Globus pallidus (tissue), 1 donor: ENCODE data around the gene VCL.
A peak's percentile ranks its signal among the peaks of the same experiment; 100 is the strongest.
"Not testable (repeated sequence)": the region's sequence is repeated elsewhere in the genome, so short reads cannot be mapped to it uniquely, and the experiment has no call there.

Source experiments
- DNase-seq: peaks from one replicate; pipeline ENCODE4 v3.0.0-alpha.2; 2015; ENCODE audit warnings: low spot score

VCL gene

DNA sequence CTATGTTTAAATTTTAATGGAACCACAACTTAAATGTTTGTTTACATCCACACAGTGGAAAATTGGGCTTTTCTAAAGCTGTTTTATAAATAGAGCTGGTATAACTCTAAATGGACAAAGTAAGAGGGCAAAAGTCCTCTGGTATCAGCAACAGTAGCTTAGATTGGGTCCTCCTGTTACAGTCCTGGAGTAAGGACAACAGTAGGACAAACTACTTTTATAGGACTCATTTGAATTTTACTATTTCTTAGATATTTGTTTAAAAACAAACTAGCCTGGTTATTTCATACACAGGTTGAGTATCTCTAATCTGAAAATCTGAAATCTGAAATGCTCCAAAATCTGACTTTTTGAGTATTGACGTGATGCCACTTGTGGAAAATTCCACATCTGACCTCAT is 8.4 kb downstream of the VCL start:
- DNase-seq: no peak

DNA sequence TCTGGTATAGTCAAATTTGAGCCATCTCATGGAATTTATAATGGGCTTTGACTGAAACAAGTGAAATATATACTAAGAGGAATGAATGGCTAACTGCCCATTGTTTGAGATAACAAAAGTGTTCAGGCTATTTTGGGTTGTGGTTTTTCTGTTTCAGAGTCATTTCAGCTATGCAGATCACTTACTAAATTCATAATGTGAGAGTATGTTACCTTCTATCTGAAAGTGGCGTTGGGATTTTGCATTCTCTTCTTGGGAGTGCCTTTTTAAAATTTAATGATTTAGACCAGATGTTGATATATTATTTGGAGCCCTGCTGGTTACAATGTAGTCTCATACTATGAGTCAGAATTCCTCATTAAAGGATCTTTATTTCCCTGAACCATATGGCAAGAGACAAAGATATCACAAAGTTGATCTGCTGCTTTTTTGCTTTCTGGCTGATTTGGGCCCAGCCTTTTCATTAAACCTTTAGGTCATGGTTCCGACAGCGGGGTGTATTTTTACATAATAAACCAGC is 10.4 kb downstream of the VCL start:
- no peak for DNase-seq

DNA sequence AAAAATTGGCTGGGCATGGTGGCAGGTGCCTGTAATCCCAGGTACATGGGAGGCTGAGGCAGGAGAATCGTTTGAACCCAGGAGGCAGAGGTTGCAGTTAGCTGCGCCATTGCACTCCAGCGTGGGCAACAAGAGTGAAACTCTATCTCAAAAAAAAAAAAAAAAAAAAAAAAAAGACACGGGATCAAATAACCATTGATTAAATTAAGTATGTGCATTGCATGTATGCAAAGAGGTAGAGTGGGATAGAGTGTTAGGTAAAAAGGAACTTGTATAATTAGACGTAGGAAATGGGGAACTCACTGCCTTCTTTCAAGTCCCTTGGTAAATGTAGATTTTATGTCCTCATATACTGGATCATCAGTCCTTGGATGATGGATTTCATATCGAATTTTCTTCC is 13.1 kb downstream of the VCL start:
- no peak for DNase-seq

DNA sequence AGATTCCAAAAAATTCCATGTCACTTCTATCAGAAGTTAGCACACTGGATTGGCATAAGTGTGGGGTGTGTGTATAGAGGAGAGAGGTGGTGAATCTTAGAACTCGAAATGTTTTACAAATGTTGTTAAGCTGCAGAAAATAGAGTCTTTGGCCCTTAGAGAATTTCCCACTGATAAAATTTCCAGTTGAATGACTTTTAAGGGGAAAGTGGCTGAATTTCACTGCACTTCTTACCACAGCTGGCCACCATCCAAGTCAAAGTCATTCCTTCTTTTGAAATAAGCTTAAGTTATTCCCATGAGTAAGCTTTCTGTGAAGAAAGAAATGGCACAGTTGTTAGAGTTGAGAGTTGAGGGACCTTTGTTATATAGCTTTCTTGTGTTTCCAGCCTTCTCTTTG is 13.9 kb downstream of the VCL start:
- DNase-seq: peak; percentile 19

DNA sequence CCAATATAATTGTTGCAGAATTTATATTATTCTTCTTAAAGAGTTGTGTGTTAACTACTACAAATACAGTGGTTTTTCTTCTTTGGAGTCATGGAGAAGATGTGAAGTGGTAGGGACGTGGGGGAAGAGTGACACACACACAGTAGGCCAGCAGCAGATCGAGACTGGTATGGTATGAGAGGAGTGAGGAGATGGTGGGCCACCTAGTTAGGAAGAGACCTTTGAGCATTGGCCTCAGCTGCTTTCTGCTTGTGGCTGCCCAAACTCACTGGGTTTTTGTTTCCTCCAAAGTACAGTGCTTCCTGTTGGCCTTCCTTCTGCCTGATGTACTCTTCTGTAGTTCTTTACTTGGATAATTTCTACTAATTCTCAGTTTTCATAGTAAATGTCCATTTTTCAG is 14.6 kb downstream of the VCL start:
- DNase-seq: no peak

DNA sequence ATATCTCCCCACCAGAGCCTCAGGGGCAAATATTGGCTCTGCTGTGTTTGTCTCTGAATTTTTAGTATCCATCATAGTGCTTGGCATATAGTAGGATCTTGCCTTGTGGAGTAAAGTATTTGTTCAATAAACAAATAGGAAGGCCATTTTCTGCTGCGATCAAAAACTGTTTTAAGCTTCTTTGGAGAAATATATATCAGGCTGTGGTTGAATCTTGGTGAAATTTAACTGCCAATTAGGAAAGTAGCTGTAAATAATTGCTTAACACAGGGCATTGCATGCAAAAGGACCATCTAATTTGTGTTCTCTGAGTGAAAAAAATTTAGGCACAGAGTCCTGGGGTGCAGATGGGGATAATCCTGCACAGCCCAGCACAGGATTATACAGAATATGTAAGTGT is 15.1 kb downstream of the VCL start:
- DNase-seq: no peak

DNA sequence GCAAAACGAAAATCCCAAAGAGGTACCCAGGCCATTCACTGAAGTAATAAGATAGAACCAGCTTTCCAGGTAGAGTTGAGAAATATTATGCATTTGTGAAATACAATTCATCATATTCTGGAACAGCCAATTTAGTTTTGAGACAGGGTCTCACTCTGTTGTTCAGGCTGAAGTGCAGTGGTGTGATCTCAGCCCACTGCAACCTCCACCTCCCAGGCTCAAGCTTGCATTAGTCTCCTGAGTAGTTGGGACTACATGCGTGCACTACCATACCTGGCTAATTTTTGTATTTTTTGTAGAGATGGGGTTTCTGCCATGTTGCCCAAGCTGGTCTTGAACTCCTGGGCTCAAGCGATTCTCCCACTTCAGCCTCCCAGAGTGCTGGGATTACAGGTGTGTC is 16.7 kb downstream of the VCL start:
- not testable (repeated sequence) for DNase-seq

DNA sequence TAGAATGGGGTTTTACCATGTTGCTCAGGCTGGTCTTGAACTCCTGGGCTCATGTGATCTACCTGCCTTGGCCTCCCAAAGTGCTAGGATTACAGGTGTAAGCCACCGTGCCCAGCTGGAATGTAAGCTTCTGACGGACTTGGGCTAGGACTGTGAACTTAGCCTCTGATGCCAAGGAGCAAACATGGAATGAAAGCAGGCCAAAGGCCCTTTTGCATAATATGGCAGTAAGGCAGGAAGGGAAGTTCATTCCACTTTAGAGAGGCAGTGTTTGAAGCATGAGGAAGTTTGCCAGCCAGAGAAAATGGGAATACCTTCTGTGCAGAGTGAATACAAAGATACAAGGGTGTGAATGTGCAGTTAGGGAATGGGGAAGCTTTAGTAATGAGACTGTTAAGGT is 20.3 kb downstream of the VCL start:
- DNase-seq: no peak

DNA sequence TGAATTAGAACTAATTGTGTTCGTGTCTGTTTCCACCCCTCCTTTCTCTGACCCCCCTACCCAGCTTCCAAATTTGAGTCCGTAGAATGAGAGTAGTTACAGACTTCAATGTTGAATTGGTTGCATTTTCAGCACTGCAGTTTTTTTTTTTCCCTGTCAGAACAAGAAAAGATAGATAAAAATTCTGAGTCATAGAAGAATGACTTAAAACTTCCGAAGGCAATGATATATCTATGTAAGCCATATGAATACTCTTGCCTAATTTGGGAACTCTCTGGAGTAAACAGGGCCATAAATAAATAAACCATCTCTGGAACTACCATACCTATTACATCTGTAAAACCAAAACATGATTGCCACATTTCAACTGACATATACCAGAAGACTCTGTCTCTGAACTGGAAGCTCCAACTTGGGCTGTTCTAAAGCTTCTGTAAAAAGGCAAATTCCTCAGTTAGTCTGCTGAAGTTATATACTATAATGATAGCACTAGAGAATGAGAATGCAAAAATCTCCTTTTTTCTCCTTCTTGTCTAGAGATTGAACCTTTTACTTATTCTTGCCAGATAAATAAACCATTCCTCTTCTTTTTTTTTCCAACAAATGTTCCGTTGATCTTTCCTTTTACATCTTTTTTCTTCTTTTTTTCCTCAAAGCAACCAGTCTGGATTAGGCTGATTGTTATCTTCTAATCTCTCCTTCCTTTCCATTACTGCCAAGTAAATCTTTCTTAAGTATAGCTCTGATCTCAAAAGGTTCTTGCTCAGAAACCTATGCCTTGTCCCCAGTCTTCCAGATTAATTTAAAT is 23.5 kb downstream of the VCL start:
- no peak for DNase-seq

DNA sequence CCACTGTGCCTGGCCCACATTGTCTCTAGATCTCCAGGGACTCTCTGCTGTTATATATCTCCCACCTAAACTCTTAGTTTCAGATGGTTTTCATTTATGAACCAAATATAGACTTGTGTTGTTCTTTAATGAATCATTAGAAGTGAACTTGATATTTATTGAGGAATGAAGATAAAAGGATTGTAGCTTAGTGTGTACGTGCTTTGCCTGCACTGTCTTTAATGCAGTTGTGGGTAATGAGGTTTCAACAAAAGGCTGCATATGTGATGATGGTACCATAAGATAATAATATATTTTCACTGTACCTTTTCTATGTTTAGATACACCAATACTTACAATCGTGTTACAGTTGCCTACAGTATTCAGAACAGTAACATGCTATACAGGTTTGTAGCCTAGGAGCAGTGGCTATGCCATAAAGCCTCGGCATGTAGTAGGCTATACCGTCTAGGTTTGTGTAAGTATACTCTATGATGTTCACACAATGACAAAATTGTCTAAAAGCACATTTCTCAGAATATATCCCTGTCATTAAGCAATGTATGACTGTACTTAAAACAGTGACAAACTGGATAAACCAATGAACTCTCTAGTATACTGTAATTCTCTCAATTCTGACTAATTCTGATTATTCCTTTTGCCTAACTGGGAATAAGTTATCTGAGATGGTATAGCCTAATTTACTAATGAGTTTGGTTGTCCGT is 25.2 kb downstream of the VCL start:
- DNase-seq: no peak

DNA sequence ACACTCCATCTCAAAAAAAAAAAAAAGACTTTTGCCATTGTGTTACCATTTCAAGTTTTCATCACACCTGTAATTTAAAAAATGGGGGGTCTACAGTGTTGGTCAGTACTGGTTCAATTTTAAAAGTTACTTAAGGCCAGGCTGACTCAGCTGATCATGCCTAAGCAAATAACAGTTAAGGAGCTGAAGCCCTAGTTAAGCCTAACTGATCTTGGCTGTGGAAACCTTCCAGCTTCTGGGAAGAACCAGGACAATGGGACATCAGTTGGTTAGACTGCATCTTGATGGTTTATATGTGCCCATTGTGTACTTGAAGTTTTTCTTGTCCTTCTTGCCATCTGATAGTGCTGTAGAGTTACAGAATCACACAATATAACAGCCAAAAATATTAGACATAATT is 26.7 kb downstream of the VCL start:
- no peak for DNase-seq

DNA sequence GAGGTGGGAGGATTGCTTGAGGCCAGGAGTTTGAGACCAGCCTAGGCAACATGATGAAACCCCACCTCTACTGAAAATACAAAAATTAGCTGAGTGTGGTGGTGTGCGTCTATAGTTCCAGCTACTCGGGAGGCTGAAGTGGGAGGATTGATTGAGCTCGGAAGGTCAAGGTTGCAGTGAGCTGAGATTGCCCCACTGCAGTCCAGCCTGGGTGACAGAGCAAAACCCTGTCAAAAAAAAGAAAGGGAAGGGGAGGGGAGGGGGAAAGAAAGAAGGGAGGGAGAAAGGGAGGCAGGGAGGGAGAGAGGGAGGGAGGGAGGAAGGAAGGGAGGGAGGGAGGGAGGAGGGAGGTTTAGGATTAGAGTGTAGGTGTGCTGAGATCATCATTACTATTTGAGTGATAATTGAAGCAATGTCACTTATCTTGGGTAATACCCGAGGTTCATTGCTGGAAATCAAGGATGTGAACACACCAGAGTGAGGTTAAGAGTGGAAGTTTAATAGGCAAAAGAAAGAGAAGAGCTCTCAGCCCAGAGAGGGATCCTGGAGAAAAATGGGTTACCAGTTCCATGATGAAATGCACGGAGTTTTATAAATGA is 27.6 kb downstream of the VCL start:
- no peak for DNase-seq

DNA sequence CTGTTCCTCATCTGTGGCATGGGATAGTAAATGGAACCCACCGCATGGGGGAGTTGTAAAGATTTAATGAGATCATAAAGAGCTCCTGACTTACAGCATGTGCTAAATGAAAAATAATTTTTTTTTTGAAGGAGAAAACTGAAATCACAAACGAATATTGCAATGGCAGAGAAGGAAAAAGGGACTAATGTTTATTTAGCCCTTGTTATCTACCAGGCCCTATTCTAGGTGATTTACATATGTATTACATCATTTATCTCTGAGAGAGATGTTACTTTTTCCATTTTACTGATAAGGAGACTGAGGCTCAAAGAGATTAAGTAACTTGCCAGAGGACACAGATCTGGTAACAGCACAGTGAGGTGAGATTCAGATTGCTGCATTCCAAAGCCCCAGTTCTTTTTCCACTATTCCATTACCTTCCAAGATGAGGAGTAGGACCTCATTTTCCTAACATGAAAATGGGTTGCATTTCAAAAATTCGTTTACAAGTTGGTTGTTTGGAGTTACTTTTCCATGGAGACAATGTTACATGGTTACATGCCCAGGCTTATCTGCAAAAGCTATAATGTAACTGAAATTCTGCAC is 28.6 kb downstream of the VCL start:
- DNase-seq: no peak

DNA sequence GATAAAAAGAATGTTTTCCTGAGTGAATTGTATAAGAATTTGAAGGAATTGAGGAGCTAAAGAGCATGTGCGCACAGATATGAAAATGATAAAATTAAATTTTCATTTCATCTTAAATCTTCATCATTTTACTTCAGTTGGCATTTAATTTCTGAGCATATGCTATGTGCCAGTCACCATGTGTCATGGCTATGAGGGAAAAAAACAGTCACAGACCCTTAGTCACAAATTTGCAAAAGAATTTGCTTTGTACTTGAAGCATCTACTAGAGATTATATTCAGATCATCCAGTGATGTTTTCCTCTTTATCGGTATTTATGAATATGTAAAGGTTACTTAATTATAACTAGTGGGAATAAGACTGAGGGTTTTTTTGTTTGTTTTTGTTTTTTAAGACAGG is 29.8 kb downstream of the VCL start:
- DNase-seq: no peak

DNA sequence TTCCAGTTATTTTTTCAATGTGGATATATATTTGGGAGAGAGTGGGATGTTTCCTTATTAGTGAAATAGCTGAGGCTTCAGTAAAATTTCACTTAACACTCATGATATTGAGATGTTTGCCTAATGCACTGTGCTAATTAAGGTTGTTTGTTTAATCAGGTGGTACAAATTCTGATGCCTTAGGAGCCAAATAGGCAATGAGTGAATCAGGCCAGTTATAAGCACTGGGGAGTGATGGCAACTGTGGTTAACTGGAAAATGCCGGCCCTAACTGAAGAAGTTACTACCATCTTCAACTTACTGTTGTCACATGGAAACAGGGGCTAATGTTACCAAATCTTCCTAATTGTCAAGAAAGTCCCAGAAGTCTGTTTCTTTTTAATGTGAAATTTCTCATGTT is 32.0 kb downstream of the VCL start:
- no peak for DNase-seq

DNA sequence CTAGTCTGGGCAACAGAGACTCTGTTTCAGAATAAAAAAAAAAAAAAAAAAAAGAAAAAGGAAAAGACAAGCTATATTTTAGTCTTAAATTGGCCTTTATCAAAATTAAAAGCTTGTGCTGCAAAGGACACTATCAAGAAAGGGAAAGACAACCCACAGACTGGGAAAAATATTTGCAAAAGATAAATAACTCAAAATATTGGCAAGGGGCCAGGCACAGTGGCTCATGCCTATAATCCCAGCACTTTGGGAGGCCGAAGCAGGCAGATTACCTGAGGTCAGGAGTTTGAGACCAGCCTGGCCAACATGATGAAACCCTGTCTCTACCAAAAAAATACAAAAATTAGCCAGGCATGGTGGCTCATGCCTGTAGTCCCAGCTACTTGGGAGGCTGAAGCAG is 34.3 kb downstream of the VCL start:
- not testable (repeated sequence) for DNase-seq

DNA sequence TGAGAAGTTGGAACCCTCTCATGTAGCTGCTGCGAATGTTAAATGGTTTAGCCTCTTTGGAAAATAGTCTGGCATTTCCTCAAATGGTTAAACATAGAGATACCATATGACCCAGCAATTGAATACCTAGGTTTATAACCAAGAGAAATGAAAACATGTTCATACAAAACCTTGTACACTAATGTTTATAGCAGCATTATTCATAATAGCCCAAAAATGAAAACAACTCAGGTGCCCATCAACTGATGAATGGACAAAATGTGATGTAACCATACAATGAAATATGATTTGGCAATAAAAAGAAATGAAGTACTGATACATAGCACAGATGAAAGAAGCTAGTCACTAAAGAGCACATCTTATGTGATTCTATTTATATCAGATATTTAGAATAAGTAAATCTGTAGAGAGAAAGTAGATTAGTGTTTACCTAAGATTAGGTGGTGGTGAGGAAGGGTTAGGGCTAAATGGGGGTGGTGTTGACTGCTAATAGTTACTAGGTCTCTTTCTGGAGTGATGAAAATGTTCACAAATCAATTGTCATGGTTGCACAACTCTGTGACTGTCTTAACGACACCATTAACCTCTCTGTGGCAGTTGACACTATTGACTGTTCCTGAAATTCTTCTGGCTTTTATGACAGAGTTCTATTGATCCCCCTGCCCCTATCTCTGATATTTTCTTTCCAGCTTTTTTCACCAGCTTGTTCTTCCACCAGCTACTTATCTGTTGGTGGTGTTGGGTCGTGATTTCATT is 35.2 kb downstream of the VCL start:
- DNase-seq: no peak

DNA sequence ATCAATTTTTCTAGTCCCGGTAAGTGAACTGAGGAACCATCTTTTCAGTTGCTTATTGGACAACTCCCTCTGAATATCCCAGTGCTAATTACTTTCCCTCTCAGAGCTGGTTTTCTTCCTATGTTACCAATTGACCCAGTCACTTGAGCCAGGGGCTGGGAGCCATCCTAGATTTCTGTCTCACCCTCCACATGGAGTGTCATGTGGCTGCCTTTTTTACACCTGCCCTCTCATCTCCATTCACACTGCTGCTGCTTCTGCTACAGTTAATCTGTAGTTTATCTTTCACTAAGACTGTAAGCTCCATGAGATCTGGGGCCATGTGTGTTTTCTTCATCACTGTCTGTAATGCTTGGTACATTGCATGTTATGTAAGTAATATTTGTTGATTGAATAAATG is 35.8 kb downstream of the VCL start:
- no peak for DNase-seq

DNA sequence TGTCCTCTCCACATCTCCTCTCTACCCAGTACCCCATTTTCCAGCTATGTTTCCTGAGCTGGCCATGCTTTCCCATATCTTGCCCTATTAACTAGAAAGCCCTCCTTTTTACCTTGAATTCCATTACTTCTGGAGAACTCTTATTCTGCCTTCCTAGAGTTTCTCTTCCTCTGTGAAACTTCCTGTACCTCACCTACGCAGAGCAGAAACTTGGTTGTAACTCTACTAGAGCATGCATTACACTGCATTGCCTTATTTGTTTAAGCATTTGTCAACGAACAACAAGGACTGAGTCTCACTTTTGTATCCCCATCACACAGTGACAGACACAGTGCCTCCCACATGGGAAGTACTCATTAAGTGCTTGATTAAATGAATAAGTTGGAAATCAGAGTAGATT is 36.4 kb downstream of the VCL start:
- DNase-seq: no peak

DNA sequence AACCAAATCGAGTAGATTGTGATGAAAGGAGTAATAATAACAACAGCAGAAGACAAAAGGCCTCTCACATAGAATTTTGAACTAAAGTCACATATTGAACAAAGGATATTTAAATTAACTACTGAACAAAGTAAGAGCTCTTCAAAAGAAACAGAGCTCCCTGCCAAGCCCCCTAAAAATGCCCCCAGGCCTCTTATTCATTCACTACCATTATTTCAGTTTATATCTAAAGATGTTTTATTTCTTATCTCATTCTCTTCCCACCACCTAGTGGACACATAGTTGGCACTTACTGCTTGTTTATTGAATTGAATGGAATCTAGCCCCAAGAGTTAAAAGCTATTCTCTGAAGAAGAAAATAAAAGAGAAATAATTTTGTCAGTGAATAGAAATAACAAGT is 37.4 kb downstream of the VCL start:
- DNase-seq: no peak

DNA sequence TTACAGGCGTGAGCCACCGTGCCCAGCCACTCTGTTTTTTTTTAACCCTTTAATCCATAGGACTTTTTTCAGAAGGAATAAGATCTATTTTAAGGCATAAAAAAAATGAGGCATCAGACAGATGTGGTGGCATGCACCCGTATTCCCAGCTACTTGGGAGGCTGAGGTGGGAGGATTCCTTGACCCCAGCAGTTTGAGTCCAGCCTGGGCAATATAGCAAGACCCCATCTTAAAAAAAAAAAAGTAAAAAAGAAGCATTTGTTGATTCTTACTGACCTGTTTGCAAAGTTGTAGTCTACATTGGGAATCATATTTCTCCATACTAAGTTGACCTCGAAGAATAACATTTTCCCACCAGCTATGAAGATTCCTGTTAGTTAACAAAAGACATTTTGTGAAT is 38.6 kb downstream of the VCL start:
- DNase-seq: no peak

DNA sequence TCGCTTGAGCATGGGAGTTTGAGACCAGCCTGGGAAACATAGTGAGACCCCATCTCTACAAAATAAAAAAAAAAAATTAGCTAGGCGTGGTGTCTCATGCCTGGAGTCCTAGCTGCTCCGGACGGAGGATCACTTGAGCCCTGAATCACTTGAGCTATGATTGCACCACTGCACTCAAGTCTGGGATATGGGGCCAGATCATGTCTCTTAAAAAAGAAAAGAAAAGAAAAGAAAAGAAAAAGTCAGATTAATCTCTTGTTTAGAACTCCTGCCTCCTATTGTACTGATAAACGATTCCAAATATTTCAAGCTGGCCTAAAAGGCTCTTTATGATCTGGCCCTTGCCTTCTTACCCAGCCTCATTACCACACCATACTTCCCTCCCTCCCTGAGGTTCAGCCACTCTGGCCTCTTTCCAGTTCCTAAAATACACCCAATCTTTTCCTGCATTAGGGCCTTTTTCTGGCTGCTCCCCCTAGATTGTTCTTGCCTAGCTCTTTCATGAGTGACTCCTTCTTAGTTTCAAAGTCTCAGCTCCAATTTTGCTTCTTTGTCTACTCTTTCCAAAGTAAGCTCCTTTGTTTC is 41.7 kb downstream of the VCL start:
- peak; percentile 31 for DNase-seq
